ENCODE measurements around the gene HAS3.
"Not testable (repeated sequence)": the region's sequence is repeated elsewhere in the genome, so short reads cannot be mapped to it uniquely, and the experiment has no call there.

HAS3 gene

DNA sequence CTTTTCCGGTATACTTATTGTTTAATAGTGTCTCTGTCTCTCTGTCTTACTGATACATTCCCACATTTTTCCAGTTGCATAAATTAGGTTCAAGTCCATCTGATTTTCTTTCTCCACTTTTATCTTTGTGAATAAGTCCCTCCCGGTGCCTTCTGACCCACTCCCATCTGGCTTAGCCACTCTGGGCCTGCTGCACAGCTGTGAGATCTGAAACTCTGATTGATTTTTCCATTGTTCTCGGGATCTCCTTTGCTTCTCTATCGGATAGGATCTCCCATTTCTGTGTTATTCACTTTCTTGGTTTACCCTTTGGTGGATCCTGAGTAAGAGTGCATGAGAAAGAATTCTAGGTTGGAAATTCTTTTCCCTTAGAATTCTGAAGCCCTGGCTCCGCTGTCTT is 35.6 kb downstream of the HAS3 start:
- TF ChIP-seq POLR2A (IDR thresholded peaks at IDR 0.05; ENCODE audit: extremely low read depth, insufficient read length) = no peak
- TF ChIP-seq, protein P1, sequence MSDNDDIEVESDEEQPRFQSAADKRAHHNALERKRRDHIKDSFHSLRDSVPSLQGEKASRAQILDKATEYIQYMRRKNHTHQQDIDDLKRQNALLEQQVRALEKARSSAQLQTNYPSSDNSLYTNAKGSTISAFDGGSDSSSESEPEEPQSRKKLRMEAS (IDR thresholded peaks at IDR 0.05; ENCODE audit: low read depth, low read length) = no peak
- no peak for TF ChIP-seq MYC (IDR thresholded peaks at IDR 0.05; ENCODE audit: low read depth, low read length)
- TF ChIP-seq, protein P2, sequence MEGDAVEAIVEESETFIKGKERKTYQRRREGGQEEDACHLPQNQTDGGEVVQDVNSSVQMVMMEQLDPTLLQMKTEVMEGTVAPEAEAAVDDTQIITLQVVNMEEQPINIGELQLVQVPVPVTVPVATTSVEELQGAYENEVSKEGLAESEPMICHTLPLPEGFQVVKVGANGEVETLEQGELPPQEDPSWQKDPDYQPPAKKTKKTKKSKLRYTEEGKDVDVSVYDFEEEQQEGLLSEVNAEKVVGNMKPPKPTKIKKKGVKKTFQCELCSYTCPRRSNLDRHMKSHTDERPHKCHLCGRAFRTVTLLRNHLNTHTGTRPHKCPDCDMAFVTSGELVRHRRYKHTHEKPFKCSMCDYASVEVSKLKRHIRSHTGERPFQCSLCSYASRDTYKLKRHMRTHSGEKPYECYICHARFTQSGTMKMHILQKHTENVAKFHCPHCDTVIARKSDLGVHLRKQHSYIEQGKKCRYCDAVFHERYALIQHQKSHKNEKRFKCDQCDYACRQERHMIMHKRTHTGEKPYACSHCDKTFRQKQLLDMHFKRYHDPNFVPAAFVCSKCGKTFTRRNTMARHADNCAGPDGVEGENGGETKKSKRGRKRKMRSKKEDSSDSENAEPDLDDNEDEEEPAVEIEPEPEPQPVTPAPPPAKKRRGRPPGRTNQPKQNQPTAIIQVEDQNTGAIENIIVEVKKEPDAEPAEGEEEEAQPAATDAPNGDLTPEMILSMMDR (IDR thresholded peaks at IDR 0.05; ENCODE audit: low read depth, low read length) = no peak

DNA sequence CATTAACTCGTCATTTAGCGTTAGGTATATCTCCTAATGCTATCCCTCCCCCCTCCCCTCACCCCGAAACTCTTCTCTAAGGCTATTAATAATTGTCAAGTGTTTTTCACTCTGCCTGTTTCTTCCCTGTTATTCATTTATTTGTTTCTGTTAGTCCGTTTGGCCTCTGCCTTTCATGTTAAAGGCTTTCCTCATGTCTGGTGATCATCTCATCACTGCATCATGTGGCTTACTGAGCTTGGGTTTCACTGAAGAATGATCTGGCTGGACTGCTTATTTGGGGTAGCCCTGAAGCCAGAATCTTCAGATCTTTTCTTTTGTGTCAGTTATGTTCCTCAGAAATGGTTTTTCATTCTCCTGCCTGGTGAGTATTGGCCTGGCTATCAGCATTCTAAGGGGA is 36.5 kb downstream of the HAS3 start:
- DNase-seq (ENCODE audit: low read depth) = no peak
- no peak overlapping the region for H3K4me3 ChIP-seq (ENCODE audit: low read depth, low read length)
- TF ChIP-seq, protein P2 (IDR thresholded peaks at IDR 0.05; ENCODE audit: low read depth, low read length) = no peak
- TF ChIP-seq MYC (IDR thresholded peaks at IDR 0.05; ENCODE audit: low read depth, low read length) (no peak), POLR2A (IDR thresholded peaks at IDR 0.05; ENCODE audit: extremely low read depth, insufficient read length) (no peak)
- TF ChIP-seq, protein P1 (IDR thresholded peaks at IDR 0.05; ENCODE audit: low read depth, low read length) = no peak

More for the DNA sequence above, 35.6 kb downstream of the HAS3 start:
- no peak for DNase-seq (ENCODE audit: low read depth)
- H3K4me3 ChIP-seq (ENCODE audit: low read depth, low read length) = no peak overlapping the region

DNA sequence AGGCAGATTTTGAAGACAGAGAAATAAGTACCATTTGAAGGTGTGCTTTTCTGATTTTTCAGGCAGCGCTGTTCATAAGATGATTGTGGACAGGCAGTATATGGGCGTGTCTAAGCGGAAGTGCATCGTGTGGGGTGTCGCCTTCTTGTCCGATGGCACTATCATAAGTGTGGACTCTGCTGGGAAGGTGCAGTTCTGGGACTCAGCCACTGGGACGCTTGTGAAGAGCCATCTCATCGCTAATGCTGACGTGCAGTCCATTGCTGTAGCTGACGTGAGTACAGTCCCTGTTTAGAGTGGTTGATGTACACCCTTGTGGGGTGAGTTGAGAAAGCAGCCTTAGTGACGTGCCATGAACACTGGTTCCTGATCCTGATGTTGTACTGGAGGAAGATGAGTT is 37.7 kb downstream of the HAS3 start:
- DNase-seq (ENCODE audit: low read depth) = peak; percentile 45
- no peak for TF ChIP-seq POLR2A (IDR thresholded peaks at IDR 0.05; ENCODE audit: extremely low read depth, insufficient read length)
- TF ChIP-seq, protein P2 (IDR thresholded peaks at IDR 0.05; ENCODE audit: low read depth, low read length) = no peak
- TF ChIP-seq, protein P1 (IDR thresholded peaks at IDR 0.05; ENCODE audit: low read depth, low read length) = no peak
- TF ChIP-seq MYC (IDR thresholded peaks at IDR 0.05; ENCODE audit: low read depth, low read length) = no peak
- H3K4me3 ChIP-seq (ENCODE audit: low read depth, low read length) = no peak overlapping the region

DNA sequence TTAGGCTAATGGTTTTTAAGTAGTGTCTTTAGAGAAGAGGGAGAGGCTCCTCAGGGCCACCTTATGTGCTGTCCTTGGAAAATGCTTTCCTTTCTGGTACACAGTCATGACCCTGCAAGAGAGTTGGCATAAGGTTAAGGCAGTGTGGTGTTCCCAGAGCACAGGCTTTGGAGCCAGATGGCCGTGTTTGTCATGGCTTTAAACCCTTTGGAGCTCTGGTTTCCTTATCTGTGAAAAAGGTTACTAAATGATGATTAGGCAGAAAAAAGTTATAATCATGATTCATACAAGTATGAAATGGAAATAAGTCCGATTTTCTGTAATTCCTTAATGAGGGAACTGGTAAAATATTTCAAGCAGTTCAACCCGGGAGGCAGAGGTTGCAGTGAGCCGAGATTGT is 40.2 kb downstream of the HAS3 start:
- no peak for DNase-seq (ENCODE audit: low read depth)
- no peak overlapping the region for H3K4me3 ChIP-seq (ENCODE audit: low read depth, low read length)
- no peak for TF ChIP-seq POLR2A (IDR thresholded peaks at IDR 0.05; ENCODE audit: extremely low read depth, insufficient read length)
- TF ChIP-seq, protein P1 (IDR thresholded peaks at IDR 0.05; ENCODE audit: low read depth, low read length) = no peak
- no peak for TF ChIP-seq MYC (IDR thresholded peaks at IDR 0.05; ENCODE audit: low read depth, low read length)
- TF ChIP-seq, protein P2 (IDR thresholded peaks at IDR 0.05; ENCODE audit: low read depth, low read length) = no peak

DNA sequence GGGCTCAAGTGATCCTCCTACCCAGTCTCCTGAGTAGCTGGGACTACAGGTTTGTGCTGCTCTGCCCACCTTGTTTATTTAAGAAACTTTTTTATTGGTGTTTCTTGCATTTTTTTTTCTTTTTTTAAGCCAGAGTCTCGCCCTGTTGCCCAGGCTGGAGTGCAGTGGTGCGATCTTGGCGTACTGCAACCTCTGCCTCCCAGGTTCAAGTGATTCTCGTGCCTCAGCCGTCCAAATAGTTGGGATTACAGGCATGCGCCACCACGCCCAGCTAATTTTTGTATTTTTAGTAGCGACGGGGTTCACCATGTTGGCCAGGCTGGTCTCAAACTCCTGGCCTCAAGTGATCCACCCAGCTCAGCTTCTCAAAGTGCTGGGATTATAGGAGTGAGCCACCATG is 44.2 kb downstream of the HAS3 start:
- not testable (repeated sequence) for H3K4me3 ChIP-seq (ENCODE audit: low read depth, low read length); DNase-seq (ENCODE audit: low read depth)

DNA sequence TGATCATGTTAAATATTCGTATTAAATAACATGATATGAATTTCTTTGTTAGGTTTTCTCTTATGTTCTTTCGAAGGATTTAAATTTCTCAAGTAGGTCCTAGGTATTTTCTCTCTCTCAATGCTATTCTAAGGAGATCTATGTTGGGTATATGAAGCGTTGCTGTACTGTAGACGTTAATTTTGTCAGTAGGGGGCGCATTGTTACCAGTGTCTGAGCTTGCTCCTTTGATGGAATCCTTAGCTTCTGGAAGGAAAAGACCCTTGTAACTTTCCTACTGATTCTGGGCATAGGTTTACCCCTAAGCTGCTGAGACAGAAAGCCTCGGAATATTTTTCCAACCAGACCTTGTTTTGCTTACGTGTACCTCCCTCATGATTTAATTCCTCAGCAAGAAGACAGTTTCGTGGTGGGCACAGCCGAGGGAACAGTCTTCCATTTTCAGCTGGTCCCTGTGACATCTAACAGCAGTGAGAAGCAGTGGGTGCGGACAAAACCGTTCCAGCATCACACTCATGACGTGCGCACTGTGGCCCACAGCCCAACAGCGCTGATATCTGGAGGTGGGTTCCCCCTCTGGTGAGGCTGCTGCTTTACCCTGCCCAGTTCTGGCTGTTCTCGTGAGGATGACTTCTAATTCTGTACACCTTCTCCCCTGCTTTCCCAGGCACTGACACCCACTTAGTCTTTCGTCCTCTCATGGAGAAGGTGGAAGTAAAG is 44.9 kb downstream of the HAS3 start:
- TF ChIP-seq, protein P2 (IDR thresholded peaks at IDR 0.05; ENCODE audit: low read depth, low read length) = peak; percentile 71
- no peak for TF ChIP-seq MYC (IDR thresholded peaks at IDR 0.05; ENCODE audit: low read depth, low read length)
- H3K4me3 ChIP-seq (ENCODE audit: low read depth, low read length) = no peak overlapping the region
- peak; percentile 82 for DNase-seq (ENCODE audit: low read depth)
